NCI-H187 (cell line): ENCODE results near the gene COL20A1.

Experiments used
- DNase-seq, 2 experiments: peaks; one replicate each; lab custom pipeline; 2025; lab: John Stamatoyannopoulos, UW

Gene COL20A1

GRCh38 chr20:63320616-63321147 is 27.7 kb downstream of the COL20A1 start:
- DNase-seq = no peak

- no peak for DNase-seq
These were observed 28.3 kb downstream of the COL20A1 start for GRCh38 chr20:63321148-63321831.

- no peak for DNase-seq
These were observed 29.4 kb downstream of the COL20A1 start for GRCh38 chr20:63322146-63322932.

GRCh38 chr20:63322933-63323273 is 29.9 kb downstream of the COL20A1 start:
- no peak for DNase-seq

DNA sequence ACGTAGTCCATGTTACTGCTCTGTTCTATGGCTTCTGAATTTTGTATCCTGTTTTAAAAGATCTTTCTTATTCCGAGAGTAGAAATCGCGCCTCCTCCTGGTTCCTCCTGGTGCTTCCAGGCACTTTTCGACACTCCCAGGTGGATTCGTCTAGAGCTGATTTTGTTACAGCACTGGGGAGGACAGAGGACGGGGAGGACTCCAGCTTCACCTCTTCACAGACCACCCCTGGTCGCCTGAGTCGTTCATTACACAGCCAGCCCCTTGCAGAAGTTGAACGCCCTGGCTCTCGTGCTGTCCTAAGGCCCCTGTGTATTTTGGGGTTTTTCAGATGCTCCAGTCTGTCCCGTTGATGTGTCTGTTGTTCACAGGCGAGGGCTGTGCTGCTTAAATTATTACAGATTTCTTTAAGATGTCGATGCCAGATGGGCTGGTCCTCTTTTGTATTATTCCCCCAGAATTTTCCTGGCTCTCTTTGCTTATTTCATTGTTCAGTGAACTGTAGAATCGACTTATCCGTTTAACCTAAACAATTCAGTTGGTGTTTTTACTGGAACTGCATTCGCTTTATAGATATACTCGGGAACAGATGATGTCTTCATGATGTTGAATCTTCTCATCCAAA is 30.5 kb downstream of the COL20A1 start:
- no peak for DNase-seq

DNA sequence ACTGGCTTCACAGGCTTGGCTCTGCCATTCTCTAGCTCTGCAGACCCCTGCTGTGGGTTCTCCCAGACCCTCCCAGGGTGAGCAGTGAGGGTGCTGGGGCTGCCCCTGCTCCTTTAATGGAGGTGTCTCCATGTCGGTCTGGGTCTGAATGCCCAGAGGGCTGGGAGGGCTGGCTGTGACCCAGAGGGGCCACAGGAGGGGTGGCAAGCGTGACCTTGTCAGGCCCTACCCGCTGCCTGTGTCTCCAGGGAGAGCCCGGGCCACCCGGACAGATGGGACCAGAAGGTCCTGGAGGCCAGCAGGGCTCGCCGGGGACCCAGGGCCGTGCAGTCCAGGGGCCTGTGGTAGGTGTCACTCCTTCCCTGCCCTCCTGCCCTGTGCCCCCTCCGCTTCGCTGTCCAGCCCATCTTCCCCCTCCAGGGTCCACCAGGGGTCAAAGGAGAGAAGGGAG is 32.1 kb downstream of the COL20A1 start:
- DNase-seq = no peak

DNA sequence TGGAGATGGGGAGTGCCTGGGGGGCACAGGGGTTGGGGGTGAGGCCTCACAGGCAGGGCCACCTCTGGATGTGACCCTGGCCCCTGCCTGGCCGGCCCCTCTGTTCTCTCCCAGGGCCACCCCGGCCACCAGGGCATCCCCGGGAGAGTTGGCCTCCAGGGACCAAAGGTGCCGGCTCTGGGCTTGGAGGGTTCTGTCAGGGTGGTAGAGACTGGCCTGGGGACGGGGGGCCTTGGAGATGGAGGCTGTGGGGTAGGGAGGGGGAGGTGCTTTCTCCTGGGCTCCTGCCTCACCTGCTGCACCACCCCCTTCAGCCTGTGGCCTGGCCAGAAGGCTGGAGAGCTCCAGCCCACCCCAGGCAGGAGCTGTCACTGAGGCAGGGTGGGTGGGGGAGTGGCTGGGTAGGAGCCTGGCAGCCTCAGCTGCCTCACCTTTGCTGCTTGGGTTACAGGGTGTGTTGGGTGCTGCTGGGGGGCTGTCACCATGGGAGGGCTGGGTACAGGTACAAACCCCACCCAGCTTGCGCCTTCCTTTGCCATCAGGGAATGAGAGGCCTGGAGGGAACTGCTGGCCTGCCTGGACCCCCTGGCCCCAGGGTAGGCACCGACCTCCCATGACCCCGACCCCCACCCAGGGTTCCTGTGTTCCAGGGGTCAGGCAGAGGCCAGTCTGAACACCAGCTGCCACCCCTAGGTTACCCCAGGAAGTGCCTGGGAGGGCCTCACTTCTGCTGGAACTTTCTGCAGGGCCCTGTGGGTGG is 32.7 kb downstream of the COL20A1 start:
- DNase-seq = no peak

- DNase-seq = no peak
These were observed 33.6 kb downstream of the COL20A1 start for GRCh38 chr20:63326314-63327230.

GRCh38 chr20:63327231-63327745 is 34.3 kb downstream of the COL20A1 start:
- no peak for DNase-seq

GRCh38 chr20:63328026-63328700 is 35.2 kb downstream of the COL20A1 start:
- no peak for DNase-seq

- DNase-seq = no peak
These were observed 35.8 kb downstream of the COL20A1 start for GRCh38 chr20:63328718-63329275.

- DNase-seq = no peak
These were observed 36.5 kb downstream of the COL20A1 start for GRCh38 chr20:63329331-63330083.

DNA sequence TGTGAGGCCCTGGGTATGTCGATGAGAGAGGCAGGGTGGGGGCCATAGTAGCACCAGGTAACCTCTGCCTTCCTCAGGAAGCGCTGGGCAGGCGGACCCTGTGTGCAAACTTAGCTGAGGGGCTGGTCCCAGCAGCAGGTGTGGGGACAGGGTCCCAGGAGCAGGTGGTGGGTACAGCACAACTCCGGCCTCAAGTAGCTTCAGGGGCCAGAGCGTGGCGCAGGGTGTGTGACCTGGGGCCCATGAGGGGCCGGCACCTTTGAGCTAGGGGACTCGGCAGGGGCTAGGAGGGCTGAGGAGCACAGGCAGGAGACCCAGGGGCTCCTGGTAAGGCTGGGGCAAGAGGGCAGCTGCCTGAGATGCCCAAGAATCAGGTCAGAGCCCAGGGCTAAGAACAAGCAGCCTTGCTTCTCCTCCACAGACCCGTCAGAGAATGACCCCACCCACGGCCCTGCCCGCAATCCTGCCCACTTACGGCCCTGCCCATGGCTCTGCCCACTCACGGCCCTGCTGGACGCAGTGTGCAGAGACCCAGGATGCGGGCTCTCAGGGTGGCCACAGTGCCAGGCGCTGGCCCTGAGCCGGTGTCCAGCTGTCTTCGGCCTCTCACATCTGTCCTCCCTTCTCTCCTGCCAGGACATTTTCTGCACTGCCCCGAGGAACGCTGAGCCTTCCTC is 37.2 kb downstream of the COL20A1 start:
- no peak for DNase-seq

- DNase-seq = no peak
These were observed 38.0 kb downstream of the COL20A1 start for GRCh38 chr20:63330940-63331339.

GRCh38 chr20:63331741-63332400 is 38.9 kb downstream of the COL20A1 start:
- DNase-seq = no peak

DNA sequence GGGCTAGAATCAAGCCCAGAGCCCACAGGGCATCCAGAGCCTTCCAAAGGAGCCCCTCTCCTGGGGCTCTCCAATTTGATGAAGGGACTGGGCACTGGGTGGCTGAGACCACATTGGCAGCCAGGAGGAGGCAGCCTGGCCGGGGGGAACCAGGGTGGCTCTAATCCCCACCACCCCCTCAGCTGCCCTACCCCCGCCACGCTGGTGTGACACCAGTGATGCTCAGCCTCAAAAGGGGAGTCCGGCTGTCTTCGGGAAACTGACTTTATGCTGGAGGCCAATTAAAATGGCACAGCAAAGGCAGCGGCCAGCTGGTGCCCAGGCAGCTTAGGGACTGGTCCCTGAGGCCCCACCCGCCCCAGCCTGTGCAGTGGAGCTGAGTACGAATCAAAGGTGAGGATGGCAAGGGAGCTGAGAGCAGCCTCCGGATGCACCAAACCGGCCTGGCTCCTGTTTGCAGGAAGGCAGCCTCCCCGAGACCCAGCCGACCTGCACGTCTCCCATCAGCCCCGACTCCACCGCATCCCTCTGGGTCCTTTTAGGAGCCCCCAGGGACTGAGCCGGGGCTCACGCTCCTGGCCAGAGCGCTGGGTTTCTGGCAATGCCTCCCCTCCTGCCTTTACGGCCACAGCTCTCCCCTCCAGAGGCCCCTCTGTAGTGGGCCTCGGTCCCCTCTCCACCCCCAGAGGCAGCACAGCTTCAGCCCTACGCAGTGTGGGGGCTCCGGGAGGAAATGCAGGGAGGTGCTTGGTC is 39.7 kb downstream of the COL20A1 start:
- no peak for DNase-seq

DNA sequence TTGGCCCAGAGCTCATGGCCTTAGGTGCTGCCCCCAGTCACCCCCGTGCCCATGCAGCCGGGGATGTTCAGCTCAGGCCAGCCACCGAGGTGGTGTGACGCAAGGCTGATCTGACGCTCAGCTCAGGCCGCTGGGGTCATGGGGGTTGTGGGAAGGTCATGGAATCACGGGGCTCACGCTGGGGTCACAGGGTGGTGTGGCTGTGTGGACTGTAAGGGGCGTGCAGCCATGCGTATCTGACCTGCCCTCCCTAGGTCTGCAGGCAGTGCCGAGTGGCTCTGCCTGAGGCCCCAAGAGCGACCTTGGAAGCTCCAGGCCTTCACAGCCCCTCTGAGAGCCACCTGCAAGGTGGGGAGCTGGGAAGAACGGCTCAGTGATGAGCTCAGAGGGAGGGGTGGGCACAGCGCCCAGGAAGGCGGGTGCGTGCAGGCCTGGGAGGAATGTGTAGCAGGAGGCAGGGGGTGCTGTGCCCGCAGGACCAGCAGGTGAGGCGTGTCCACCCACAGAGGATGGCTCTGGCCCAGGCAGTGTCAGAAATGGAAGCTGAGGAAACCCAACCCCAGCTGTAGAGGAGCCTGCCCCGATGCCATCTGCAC is 40.4 kb downstream of the COL20A1 start:
- DNase-seq = no peak
